K562 (cell line): ENCODE measurements around the gene RTL10. TPM values are rescaled to one million over a fixed set of nuclear protein-coding genes. Genes with fewer than 3 reads are reported as not detected.

Experiments
- SETDB1 ChIP-seq: IDR thresholded peaks from one replicate; pipeline ENCODE4 v1.6.1; 2012; ENCODE audit warnings: low read length, control low read depth, inconsistent platforms
- ZNF445 ChIP-seq: fragments of 250-450 bp; sonication (Bioruptor Pico); IDR thresholded peaks from 2 replicates; pipeline ENCODE4 v1.4.0; 2020; ENCODE audit warnings: low read depth, mild to moderate bottlenecking, moderate library complexity
- ZNF780A ChIP-seq: fragments of 250-450 bp; sonication (Bioruptor Pico); IDR thresholded peaks from 2 replicates; pipeline ENCODE4 v1.5.0; 2021; ENCODE audit warnings: mild to moderate bottlenecking
- polyA plus RNA-seq, 8 experiments: library from polyadenylated mRNA; depleted of rRNA in 4 of 8; stranded (reverse) in 5 of 8; unstranded in 3 of 8; fragments of >200 nt; fragmentation: Nextera tagmentation in 2 of 8; fragmentation: Illumina TruSeq in 1 of 8; extraction: Ambion mirVana in 2 of 8; extraction: Trizol in 1 of 8; gene quantifications; 2 replicates each; pipeline versions ENCODE4 v1.2.1 to v1.2.3, GENCODE V29; 2011 to 2014; ENCODE audit warnings: inconsistent platforms in 1 of 8, missing spikeins in 1 of 8
- total RNA-seq, 7 experiments: library from RNA; depleted of rRNA in 6 of 7; stranded (reverse); fragments of >200 nt in 6 of 7; fragmentation: Illumina TruSeq in 2 of 7; extraction: Trizol in 2 of 7; gene quantifications; 2 replicates each; pipeline versions ENCODE4 v1.2.1 to v1.2.3, GENCODE V29; 2011 to 2021; ENCODE audit warnings: low replicate concordance in 1 of 7
- TF ChIP-seq, protein P1 (sequence below): fragments of 450-650 bp; IDR thresholded peaks from 2 replicates; pipeline ENCODE4 v1.6.1; 2016; ENCODE audit warnings: low read depth
- TF ChIP-seq, protein P2 (sequence below): fragments of 200-400 bp; formaldehyde crosslinking; IDR thresholded peaks from 2 replicates; pipeline ENCODE4 v1.6.1; 2017; ENCODE audit warnings: mild to moderate bottlenecking, low read depth, low read length, moderate library complexity
- TF ChIP-seq, protein P3 (sequence below), 2 experiments: fragments of 450-650 bp in 1 of 2; sonication (generic) in 1 of 2; formaldehyde crosslinking in 1 of 2; IDR thresholded peaks; 2 replicates each; pipeline versions ENCODE4 v1.7.1 to v1.9.0; 2016 to 2022; ENCODE audit warnings: inconsistent platforms in 1 of 2, mild to moderate bottlenecking in 1 of 2, missing genetic modification reagents in 1 of 2

The RTL10 gene
- total and polyA plus RNA-seq, 9 of the 15 experiments (the other 6 are each of a cell fraction or from before 2014, with no cell fraction given): 19.8 to 75.5 (median 32.5) TPM

GRCh38 chr22:19841641-19842392, 12.9 kb downstream of the RTL10 start (continued):
- TF ChIP-seq, protein P1, sequence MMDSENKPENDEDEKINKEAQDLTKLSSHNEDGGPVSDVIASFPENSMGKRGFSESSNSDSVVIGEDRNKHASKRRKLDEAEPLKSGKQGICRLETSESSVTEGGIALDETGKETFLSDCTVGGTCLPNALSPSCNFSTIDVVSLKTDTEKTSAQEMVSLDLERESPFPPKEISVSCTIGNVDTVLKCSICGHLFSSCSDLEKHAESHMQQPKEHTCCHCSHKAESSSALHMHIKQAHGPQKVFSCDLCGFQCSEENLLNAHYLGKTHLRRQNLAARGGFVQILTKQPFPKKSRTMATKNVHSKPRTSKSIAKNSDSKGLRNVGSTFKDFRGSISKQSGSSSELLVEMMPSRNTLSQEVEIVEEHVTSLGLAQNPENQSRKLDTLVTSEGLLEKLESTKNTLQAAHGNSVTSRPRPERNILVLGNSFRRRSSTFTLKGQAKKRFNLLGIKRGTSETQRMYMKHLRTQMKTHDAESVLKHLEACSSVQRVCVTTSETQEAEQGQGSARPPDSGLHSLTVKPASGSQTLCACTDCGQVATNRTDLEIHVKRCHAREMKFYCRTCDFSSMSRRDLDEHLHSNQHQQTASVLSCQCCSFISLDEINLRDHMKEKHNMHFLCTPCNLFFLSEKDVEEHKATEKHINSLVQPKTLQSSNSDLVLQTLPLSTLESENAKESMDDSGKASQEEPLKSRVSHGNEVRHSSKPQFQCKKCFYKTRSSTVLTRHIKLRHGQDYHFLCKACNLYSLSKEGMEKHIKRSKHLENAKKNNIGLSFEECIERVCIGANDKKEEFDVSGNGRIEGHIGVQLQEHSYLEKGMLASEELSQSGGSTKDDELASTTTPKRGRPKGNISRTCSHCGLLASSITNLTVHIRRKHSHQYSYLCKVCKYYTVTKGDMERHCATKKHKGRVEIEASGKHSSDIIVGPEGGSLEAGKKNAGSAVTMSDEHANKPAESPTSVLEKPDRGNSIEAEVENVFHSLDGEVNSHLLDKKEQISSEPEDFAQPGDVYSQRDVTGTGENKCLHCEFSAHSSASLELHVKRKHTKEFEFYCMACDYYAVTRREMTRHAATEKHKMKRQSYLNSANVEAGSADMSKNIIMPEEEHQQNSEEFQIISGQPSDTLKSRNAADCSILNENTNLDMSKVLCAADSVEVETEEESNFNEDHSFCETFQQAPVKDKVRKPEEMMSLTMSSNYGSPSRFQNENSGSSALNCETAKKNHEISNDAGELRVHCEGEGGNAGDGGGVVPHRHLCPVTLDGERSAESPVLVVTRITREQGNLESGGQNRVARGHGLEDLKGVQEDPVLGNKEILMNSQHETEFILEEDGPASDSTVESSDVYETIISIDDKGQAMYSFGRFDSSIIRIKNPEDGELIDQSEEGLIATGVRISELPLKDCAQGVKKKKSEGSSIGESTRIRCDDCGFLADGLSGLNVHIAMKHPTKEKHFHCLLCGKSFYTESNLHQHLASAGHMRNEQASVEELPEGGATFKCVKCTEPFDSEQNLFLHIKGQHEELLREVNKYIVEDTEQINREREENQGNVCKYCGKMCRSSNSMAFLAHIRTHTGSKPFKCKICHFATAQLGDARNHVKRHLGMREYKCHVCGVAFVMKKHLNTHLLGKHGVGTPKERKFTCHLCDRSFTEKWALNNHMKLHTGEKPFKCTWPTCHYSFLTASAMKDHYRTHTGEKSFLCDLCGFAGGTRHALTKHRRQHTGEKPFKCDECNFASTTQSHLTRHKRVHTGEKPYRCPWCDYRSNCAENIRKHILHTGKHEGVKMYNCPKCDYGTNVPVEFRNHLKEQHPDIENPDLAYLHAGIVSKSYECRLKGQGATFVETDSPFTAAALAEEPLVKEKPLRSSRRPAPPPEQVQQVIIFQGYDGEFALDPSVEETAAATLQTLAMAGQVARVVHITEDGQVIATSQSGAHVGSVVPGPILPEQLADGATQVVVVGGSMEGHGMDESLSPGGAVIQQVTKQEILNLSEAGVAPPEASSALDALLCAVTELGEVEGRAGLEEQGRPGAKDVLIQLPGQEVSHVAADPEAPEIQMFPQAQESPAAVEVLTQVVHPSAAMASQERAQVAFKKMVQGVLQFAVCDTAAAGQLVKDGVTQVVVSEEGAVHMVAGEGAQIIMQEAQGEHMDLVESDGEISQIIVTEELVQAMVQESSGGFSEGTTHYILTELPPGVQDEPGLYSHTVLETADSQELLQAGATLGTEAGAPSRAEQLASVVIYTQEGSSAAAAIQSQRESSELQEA: no peak
- TF ChIP-seq, protein P2, sequence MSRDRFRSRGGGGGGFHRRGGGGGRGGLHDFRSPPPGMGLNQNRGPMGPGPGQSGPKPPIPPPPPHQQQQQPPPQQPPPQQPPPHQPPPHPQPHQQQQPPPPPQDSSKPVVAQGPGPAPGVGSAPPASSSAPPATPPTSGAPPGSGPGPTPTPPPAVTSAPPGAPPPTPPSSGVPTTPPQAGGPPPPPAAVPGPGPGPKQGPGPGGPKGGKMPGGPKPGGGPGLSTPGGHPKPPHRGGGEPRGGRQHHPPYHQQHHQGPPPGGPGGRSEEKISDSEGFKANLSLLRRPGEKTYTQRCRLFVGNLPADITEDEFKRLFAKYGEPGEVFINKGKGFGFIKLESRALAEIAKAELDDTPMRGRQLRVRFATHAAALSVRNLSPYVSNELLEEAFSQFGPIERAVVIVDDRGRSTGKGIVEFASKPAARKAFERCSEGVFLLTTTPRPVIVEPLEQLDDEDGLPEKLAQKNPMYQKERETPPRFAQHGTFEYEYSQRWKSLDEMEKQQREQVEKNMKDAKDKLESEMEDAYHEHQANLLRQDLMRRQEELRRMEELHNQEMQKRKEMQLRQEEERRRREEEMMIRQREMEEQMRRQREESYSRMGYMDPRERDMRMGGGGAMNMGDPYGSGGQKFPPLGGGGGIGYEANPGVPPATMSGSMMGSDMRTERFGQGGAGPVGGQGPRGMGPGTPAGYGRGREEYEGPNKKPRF: no peak
- no peak for TF ChIP-seq ZNF445 (CRISPR knock-in tag)
- no peak for TF ChIP-seq ZNF780A (CRISPR knock-in tag)
- peak; percentile 92 for TF ChIP-seq SETDB1
- TF ChIP-seq, protein P3, sequence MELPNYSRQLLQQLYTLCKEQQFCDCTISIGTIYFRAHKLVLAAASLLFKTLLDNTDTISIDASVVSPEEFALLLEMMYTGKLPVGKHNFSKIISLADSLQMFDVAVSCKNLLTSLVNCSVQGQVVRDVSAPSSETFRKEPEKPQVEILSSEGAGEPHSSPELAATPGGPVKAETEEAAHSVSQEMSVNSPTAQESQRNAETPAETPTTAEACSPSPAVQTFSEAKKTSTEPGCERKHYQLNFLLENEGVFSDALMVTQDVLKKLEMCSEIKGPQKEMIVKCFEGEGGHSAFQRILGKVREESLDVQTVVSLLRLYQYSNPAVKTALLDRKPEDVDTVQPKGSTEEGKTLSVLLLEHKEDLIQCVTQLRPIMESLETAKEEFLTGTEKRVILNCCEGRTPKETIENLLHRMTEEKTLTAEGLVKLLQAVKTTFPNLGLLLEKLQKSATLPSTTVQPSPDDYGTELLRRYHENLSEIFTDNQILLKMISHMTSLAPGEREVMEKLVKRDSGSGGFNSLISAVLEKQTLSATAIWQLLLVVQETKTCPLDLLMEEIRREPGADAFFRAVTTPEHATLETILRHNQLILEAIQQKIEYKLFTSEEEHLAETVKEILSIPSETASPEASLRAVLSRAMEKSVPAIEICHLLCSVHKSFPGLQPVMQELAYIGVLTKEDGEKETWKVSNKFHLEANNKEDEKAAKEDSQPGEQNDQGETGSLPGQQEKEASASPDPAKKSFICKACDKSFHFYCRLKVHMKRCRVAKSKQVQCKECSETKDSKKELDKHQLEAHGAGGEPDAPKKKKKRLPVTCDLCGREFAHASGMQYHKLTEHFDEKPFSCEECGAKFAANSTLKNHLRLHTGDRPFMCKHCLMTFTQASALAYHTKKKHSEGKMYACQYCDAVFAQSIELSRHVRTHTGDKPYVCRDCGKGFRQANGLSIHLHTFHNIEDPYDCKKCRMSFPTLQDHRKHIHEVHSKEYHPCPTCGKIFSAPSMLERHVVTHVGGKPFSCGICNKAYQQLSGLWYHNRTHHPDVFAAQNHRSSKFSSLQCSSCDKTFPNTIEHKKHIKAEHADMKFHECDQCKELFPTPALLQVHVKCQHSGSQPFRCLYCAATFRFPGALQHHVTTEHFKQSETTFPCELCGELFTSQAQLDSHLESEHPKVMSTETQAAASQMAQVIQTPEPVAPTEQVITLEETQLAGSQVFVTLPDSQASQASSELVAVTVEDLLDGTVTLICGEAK (IDR thresholded peaks at IDR 0.05): no peak
- TF ChIP-seq, protein P3 (CRISPR knock-in tag; IDR thresholded peaks at IDR 0.05): no peak
